ENCODE results near the gene FAM171A2. TPM values are rescaled to one million over a fixed set of nuclear protein-coding genes. Genes with fewer than 3 reads are reported as not detected.

The FAM171A2 gene
- polyA plus RNA-seq, 1 donor (not counting 4 experiments of a cell fraction or from before 2014, with no cell fraction given) = 0.35 TPM

DNA sequence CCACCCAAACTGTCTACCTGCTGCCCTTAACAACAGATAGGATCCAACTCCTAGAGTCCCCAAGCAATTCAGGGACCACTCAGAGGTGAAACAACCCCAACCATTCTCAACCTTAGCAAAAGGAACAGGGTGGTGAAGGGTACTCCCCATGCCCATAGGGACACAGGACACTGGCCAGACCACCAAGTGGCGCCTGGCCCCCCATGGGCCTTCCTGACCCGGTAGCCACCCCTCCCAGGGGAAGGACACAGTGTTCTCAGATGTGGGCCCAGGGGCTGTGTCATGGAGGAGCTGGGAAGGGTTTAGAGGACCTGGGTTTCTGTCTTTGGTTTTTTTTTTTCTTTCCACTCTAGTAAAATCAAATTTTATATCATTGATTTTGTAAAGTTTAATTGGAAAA lies 29.3 kb downstream of the FAM171A2 start:
- no peak overlapping the region for H3K4me2 ChIP-seq (ENCODE audit: control insufficient read depth, extremely low read depth, insufficient read depth, low read depth, low read length)
- dilution Hi-C loops (cut with MboI; ENCODE audit: extremely low pct_ligation_motif_present, low sequenced_read_pairs) = no loop called here
- TF ChIP-seq, protein P1, sequence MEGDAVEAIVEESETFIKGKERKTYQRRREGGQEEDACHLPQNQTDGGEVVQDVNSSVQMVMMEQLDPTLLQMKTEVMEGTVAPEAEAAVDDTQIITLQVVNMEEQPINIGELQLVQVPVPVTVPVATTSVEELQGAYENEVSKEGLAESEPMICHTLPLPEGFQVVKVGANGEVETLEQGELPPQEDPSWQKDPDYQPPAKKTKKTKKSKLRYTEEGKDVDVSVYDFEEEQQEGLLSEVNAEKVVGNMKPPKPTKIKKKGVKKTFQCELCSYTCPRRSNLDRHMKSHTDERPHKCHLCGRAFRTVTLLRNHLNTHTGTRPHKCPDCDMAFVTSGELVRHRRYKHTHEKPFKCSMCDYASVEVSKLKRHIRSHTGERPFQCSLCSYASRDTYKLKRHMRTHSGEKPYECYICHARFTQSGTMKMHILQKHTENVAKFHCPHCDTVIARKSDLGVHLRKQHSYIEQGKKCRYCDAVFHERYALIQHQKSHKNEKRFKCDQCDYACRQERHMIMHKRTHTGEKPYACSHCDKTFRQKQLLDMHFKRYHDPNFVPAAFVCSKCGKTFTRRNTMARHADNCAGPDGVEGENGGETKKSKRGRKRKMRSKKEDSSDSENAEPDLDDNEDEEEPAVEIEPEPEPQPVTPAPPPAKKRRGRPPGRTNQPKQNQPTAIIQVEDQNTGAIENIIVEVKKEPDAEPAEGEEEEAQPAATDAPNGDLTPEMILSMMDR (optimal IDR thresholded peaks at IDR 0.05 in 1 of 3, IDR thresholded peaks at IDR 0.05 in 1 of 3, conservative IDR thresholded peaks at IDR 0.05 in 1 of 3; ENCODE audit: extremely low read depth in 1 of 3, insufficient read depth in 2 of 3, low read length in 3 of 3) = no peak
- TF ChIP-seq EZH2 (IDR thresholded peaks at IDR 0.05; ENCODE audit: low read length) = no peak
- FAIRE-seq (no peak), DNase-seq (ENCODE audit: low read depth, low spot score) (no peak)
- H4K20me1 ChIP-seq (ENCODE audit: control insufficient read depth, extremely low read depth, insufficient read depth, low read length) = no peaks in the 10 kb centered on the region
- no peaks in the 10 kb centered on the region for H3K9me3 ChIP-seq (ENCODE audit: control insufficient read depth, low read depth, low read length)
- H3K4me3 ChIP-seq (ENCODE audit: control insufficient read depth in 2 of 3, extremely low read depth in 1 of 3, insufficient read depth in 2 of 3, low read depth in 1 of 3, low read length in 3 of 3) = no peak overlapping the region
- no peaks in the 10 kb centered on the region for H3K79me2 ChIP-seq (ENCODE audit: control insufficient read depth, insufficient read depth, low read length)
- no peak overlapping the region for H3K27ac ChIP-seq (ENCODE audit: control insufficient read depth, insufficient read depth, low read length)
- H3K9ac ChIP-seq (ENCODE audit: control insufficient read depth, extremely low read depth, insufficient read depth, low read length) = no peak overlapping the region
- H2AFZ ChIP-seq (ENCODE audit: control insufficient read depth, low read length) = no peak overlapping the region
- H3K4me1 ChIP-seq (ENCODE audit: control insufficient read depth, extremely low read depth, insufficient read depth, low read length) = peaks cover 3% of the 10 kb centered on the region
- H3K9me1 ChIP-seq (ENCODE audit: control insufficient read depth, extremely low read depth, insufficient read depth, low read length) = no peaks in the 10 kb centered on the region
- H3K27me3 ChIP-seq (ENCODE audit: control insufficient read depth, extremely low read depth, insufficient read depth, low read length) = no peaks in the 10 kb centered on the region
- no peaks in the 10 kb centered on the region for H3K36me3 ChIP-seq (ENCODE audit: control insufficient read depth in 2 of 2, extremely low read depth in 1 of 2, insufficient read depth in 2 of 2, low read length in 2 of 2)

DNA sequence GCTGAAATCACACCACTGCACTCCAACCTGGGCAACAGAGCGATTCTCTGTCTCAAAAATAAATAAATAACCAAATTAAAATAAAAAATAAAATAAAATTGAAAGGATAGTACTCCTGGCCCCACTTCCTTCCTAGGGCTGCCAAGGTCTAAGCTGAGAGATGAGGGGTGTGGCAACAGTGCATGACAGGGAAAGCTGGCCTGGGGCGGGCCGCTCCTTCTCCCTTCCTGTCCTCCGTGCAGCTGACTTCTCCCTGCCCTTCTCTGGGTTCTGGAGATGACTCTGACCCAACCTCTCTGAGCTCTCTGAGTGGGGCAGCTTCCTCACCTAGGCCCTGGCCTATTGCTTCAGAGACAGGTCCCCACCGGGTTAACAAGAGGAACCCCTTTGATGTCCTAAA lies 30.3 kb downstream of the FAM171A2 start:
- TF ChIP-seq EZH2 (IDR thresholded peaks at IDR 0.05; ENCODE audit: low read length) = no peak
- TF ChIP-seq, protein P1 (optimal IDR thresholded peaks at IDR 0.05 in 1 of 3, IDR thresholded peaks at IDR 0.05 in 1 of 3, conservative IDR thresholded peaks at IDR 0.05 in 1 of 3; ENCODE audit: extremely low read depth in 1 of 3, insufficient read depth in 2 of 3, low read length in 3 of 3) = no peak
- Histone ChIP-seq H3K4me1 (ENCODE audit: control insufficient read depth, extremely low read depth, insufficient read depth, low read length) (no peaks in the 10 kb centered on the region), H4K20me1 (ENCODE audit: control insufficient read depth, extremely low read depth, insufficient read depth, low read length) (no peaks in the 10 kb centered on the region), H2AFZ (ENCODE audit: control insufficient read depth, low read length) (no peak overlapping the region), H3K9me1 (ENCODE audit: control insufficient read depth, extremely low read depth, insufficient read depth, low read length) (no peaks in the 10 kb centered on the region), H3K36me3 (ENCODE audit: control insufficient read depth in 2 of 2, extremely low read depth in 1 of 2, insufficient read depth in 2 of 2, low read length in 2 of 2) (no peaks in the 10 kb centered on the region), H3K4me3 (ENCODE audit: control insufficient read depth in 2 of 3, extremely low read depth in 1 of 3, insufficient read depth in 2 of 3, low read depth in 1 of 3, low read length in 3 of 3) (no peak overlapping the region), H3K4me2 (ENCODE audit: control insufficient read depth, extremely low read depth, insufficient read depth, low read depth, low read length) (no peak overlapping the region), H3K27ac (ENCODE audit: control insufficient read depth, insufficient read depth, low read length) (no peak overlapping the region), H3K79me2 (ENCODE audit: control insufficient read depth, insufficient read depth, low read length) (no peaks in the 10 kb centered on the region), H3K27me3 (ENCODE audit: control insufficient read depth, extremely low read depth, insufficient read depth, low read length) (no peaks in the 10 kb centered on the region), H3K9me3 (ENCODE audit: control insufficient read depth, low read depth, low read length) (no peaks in the 10 kb centered on the region), H3K9ac (ENCODE audit: control insufficient read depth, extremely low read depth, insufficient read depth, low read length) (no peak overlapping the region)
- dilution Hi-C loops (cut with MboI; ENCODE audit: extremely low pct_ligation_motif_present, low sequenced_read_pairs) = no loop called here
- FAIRE-seq = no peak
- no peak for DNase-seq (ENCODE audit: low read depth, low spot score)

Measured in keratinocyte (primary cell).